ENCODE data around the gene UCHL5.
"Not testable (repeated sequence)": the region's sequence is repeated elsewhere in the genome, so short reads cannot be mapped to it uniquely, and the experiment has no call there.

UCHL5 gene

GRCh38 chr1:192993426-192994085 is 65.6 kb downstream of the UCHL5 start:
- no peak overlapping the region for H3K9ac ChIP-seq (ENCODE audit: low read depth, low read length)
- H3K9me3 ChIP-seq (ENCODE audit: control insufficient read depth, insufficient read depth, low read length) = peaks cover 4% of the 10 kb centered on the region
- no peak overlapping the region for H3K4me3 ChIP-seq (ENCODE audit: low read depth, low read length)
- no peaks in the 10 kb centered on the region for H3K27me3 ChIP-seq (ENCODE audit: control insufficient read depth, insufficient read depth, low read length)
- H3K36me3 ChIP-seq (ENCODE audit: control insufficient read depth, insufficient read depth, low read length) = no peaks in the 10 kb centered on the region
- no peaks in the 10 kb centered on the region for H3K4me1 ChIP-seq (ENCODE audit: control insufficient read depth, insufficient read depth, low read length)

- not testable (repeated sequence) for H3K4me3 ChIP-seq (ENCODE audit: low read depth, low read length); H3K9ac ChIP-seq (ENCODE audit: low read depth, low read length); H3K4me1 ChIP-seq (ENCODE audit: control insufficient read depth, insufficient read depth, low read length); H3K36me3 ChIP-seq (ENCODE audit: control insufficient read depth, insufficient read depth, low read length); H3K27me3 ChIP-seq (ENCODE audit: control insufficient read depth, insufficient read depth, low read length); H3K9me3 ChIP-seq (ENCODE audit: control insufficient read depth, insufficient read depth, low read length)
These were observed 72.3 kb downstream of the UCHL5 start for GRCh38 chr1:192986748-192987334.

- Histone ChIP-seq H3K9me3 (ENCODE audit: control insufficient read depth, insufficient read depth, low read length) (no peaks in the 10 kb centered on the region), H3K4me1 (ENCODE audit: control insufficient read depth, insufficient read depth, low read length) (peaks cover 5% of the 10 kb centered on the region), H3K27me3 (ENCODE audit: control insufficient read depth, insufficient read depth, low read length) (no peaks in the 10 kb centered on the region), H3K9ac (ENCODE audit: low read depth, low read length) (no peak overlapping the region), H3K36me3 (ENCODE audit: control insufficient read depth, insufficient read depth, low read length) (no peaks in the 10 kb centered on the region), H3K4me3 (ENCODE audit: low read depth, low read length) (no peak overlapping the region)
These were observed 72.9 kb downstream of the UCHL5 start for GRCh38 chr1:192986110-192986747.

GRCh38 chr1:192984080-192984479 is 75.1 kb downstream of the UCHL5 start:
- H3K4me3 ChIP-seq (ENCODE audit: low read depth, low read length) = no peak overlapping the region
- H3K27me3 ChIP-seq (ENCODE audit: control insufficient read depth, insufficient read depth, low read length) = no peaks in the 10 kb centered on the region
- H3K36me3 ChIP-seq (ENCODE audit: control insufficient read depth, insufficient read depth, low read length) = no peaks in the 10 kb centered on the region

GRCh38 chr1:192983349-192983980 is 75.7 kb downstream of the UCHL5 start:
- H3K9me3 ChIP-seq (ENCODE audit: control insufficient read depth, insufficient read depth, low read length) = no peaks in the 10 kb centered on the region

More at GRCh38 chr1:192984080-192984479, 75.1 kb downstream of the UCHL5 start:
- no peak overlapping the region for H3K9ac ChIP-seq (ENCODE audit: low read depth, low read length)
- H3K9me3 ChIP-seq (ENCODE audit: control insufficient read depth, insufficient read depth, low read length) = no peaks in the 10 kb centered on the region
- H3K4me1 ChIP-seq (ENCODE audit: control insufficient read depth, insufficient read depth, low read length) = peaks cover 5% of the 10 kb centered on the region

GRCh38 chr1:192980856-192981255 is 78.3 kb downstream of the UCHL5 start:
- H3K9me3 ChIP-seq (ENCODE audit: control insufficient read depth, insufficient read depth, low read length) = no peaks in the 10 kb centered on the region
- peaks cover 11% of the 10 kb centered on the region for H3K4me1 ChIP-seq (ENCODE audit: control insufficient read depth, insufficient read depth, low read length)
- H3K36me3 ChIP-seq (ENCODE audit: control insufficient read depth, insufficient read depth, low read length) = no peaks in the 10 kb centered on the region
- no peaks in the 10 kb centered on the region for H3K27me3 ChIP-seq (ENCODE audit: control insufficient read depth, insufficient read depth, low read length)
- H3K4me3 ChIP-seq (ENCODE audit: low read depth, low read length) = no peak overlapping the region
- H3K9ac ChIP-seq (ENCODE audit: low read depth, low read length) = no peak overlapping the region

More at GRCh38 chr1:192983349-192983980, 75.7 kb downstream of the UCHL5 start:
- Histone ChIP-seq H3K4me1 (ENCODE audit: control insufficient read depth, insufficient read depth, low read length) (peaks cover 5% of the 10 kb centered on the region), H3K27me3 (ENCODE audit: control insufficient read depth, insufficient read depth, low read length) (no peaks in the 10 kb centered on the region), H3K36me3 (ENCODE audit: control insufficient read depth, insufficient read depth, low read length) (no peaks in the 10 kb centered on the region), H3K4me3 (ENCODE audit: low read depth, low read length) (no peak overlapping the region), H3K9ac (ENCODE audit: low read depth, low read length) (no peak overlapping the region)

- H3K9me3 ChIP-seq (ENCODE audit: control insufficient read depth, insufficient read depth, low read length); H3K36me3 ChIP-seq (ENCODE audit: control insufficient read depth, insufficient read depth, low read length); H3K27me3 ChIP-seq (ENCODE audit: control insufficient read depth, insufficient read depth, low read length); H3K9ac ChIP-seq (ENCODE audit: low read depth, low read length); H3K4me3 ChIP-seq (ENCODE audit: low read depth, low read length): not testable (repeated sequence)
- H3K4me1 ChIP-seq (ENCODE audit: control insufficient read depth, insufficient read depth, low read length) = peaks cover 11% of the 10 kb centered on the region
These were observed 78.8 kb downstream of the UCHL5 start for GRCh38 chr1:192980334-192980733.

GRCh38 chr1:192979542-192979941 is 79.6 kb downstream of the UCHL5 start:
- no peaks in the 10 kb centered on the region for H3K27me3 ChIP-seq (ENCODE audit: control insufficient read depth, insufficient read depth, low read length)
- no peaks in the 10 kb centered on the region for H3K9me3 ChIP-seq (ENCODE audit: control insufficient read depth, insufficient read depth, low read length)
- no peak overlapping the region for H3K9ac ChIP-seq (ENCODE audit: low read depth, low read length)
- no peaks in the 10 kb centered on the region for H3K36me3 ChIP-seq (ENCODE audit: control insufficient read depth, insufficient read depth, low read length)
- peaks cover 11% of the 10 kb centered on the region for H3K4me1 ChIP-seq (ENCODE audit: control insufficient read depth, insufficient read depth, low read length)
- H3K4me3 ChIP-seq (ENCODE audit: low read depth, low read length) = no peak overlapping the region

- no peaks in the 10 kb centered on the region for H3K9me3 ChIP-seq (ENCODE audit: control insufficient read depth, insufficient read depth, low read length)
- H3K4me3 ChIP-seq (ENCODE audit: low read depth, low read length) = no peak overlapping the region
- H3K4me1 ChIP-seq (ENCODE audit: control insufficient read depth, insufficient read depth, low read length) = peaks cover 6% of the 10 kb centered on the region
- no peak overlapping the region for H3K9ac ChIP-seq (ENCODE audit: low read depth, low read length)
- H3K36me3 ChIP-seq (ENCODE audit: control insufficient read depth, insufficient read depth, low read length) = no peaks in the 10 kb centered on the region
- no peaks in the 10 kb centered on the region for H3K27me3 ChIP-seq (ENCODE audit: control insufficient read depth, insufficient read depth, low read length)
These were observed 80.9 kb downstream of the UCHL5 start for GRCh38 chr1:192978195-192978710.

- H3K4me3 ChIP-seq (ENCODE audit: low read depth, low read length) = no peak overlapping the region
- H3K4me1 ChIP-seq (ENCODE audit: control insufficient read depth, insufficient read depth, low read length) = peaks cover 6% of the 10 kb centered on the region
- H3K9me3 ChIP-seq (ENCODE audit: control insufficient read depth, insufficient read depth, low read length) = no peaks in the 10 kb centered on the region
- H3K36me3 ChIP-seq (ENCODE audit: control insufficient read depth, insufficient read depth, low read length) = no peaks in the 10 kb centered on the region
- H3K27me3 ChIP-seq (ENCODE audit: control insufficient read depth, insufficient read depth, low read length) = no peaks in the 10 kb centered on the region
- no peak overlapping the region for H3K9ac ChIP-seq (ENCODE audit: low read depth, low read length)
These were observed 82.0 kb downstream of the UCHL5 start for GRCh38 chr1:192977089-192977706.

- Histone ChIP-seq H3K4me3 (ENCODE audit: low read depth, low read length) (no peak overlapping the region), H3K9ac (ENCODE audit: low read depth, low read length) (no peak overlapping the region), H3K9me3 (ENCODE audit: control insufficient read depth, insufficient read depth, low read length) (no peaks in the 10 kb centered on the region), H3K27me3 (ENCODE audit: control insufficient read depth, insufficient read depth, low read length) (no peaks in the 10 kb centered on the region), H3K36me3 (ENCODE audit: control insufficient read depth, insufficient read depth, low read length) (no peaks in the 10 kb centered on the region), H3K4me1 (ENCODE audit: control insufficient read depth, insufficient read depth, low read length) (peaks cover 6% of the 10 kb centered on the region)
These were observed 82.6 kb downstream of the UCHL5 start for GRCh38 chr1:192976576-192976975.
